ENCODE measurements around the gene PDE3B. TPM values are rescaled to one million over a fixed set of nuclear protein-coding genes. Genes with fewer than 3 reads are reported as not detected.
"Not testable (repeated sequence)": the region's sequence is repeated elsewhere in the genome, so short reads cannot be mapped to it uniquely, and the experiment has no call there.

Gene PDE3B
- total and polyA plus RNA-seq, 2 experiments from 2014 or later, result 6.4 to 16.9 TPM

- H3K36me3 ChIP-seq, result peaks cover 12% of the 10 kb centered on the region
- no peaks in the 10 kb centered on the region for H3K4me1 ChIP-seq (ENCODE audit: low read depth)
- DNase-seq (ENCODE audit: low read depth in 1 of 2, low spot score in 1 of 2), result no peak
- no peak for TF ChIP-seq CTCF (IDR thresholded peaks at IDR 0.05; ENCODE audit: low read depth, low read length)
- no peaks in the 10 kb centered on the region for H3K9me3 ChIP-seq (ENCODE audit: low read depth)
- no peak overlapping the region for H3K27ac ChIP-seq
- H3K27me3 ChIP-seq, result no peaks in the 10 kb centered on the region
- H3K4me3 ChIP-seq, result no peak overlapping the region
These were observed 230.0 kb downstream of the PDE3B start for GRCh38 chr11:14873632-14874031.

- H3K27ac ChIP-seq, result no peak overlapping the region
- no peak for TF ChIP-seq CTCF (IDR thresholded peaks at IDR 0.05; ENCODE audit: low read depth, low read length)
- no peak for DNase-seq (ENCODE audit: low read depth in 1 of 2, low spot score in 1 of 2)
- no peaks in the 10 kb centered on the region for H3K27me3 ChIP-seq
- peaks cover 17% of the 10 kb centered on the region for H3K36me3 ChIP-seq
- H3K4me3 ChIP-seq, result no peak overlapping the region
- H3K4me1 ChIP-seq (ENCODE audit: low read depth), result no peaks in the 10 kb centered on the region
- H3K9me3 ChIP-seq (ENCODE audit: low read depth), result no peaks in the 10 kb centered on the region
These were observed 231.6 kb downstream of the PDE3B start for GRCh38 chr11:14875163-14875562.

GRCh38 chr11:14881576-14882193, 238.1 kb downstream of the PDE3B start:
- Histone ChIP-seq H3K4me1 (ENCODE audit: low read depth) (peaks cover 9% of the 10 kb centered on the region), H3K27ac (no peak overlapping the region), H3K27me3 (no peaks in the 10 kb centered on the region), H3K9me3 (ENCODE audit: low read depth) (no peaks in the 10 kb centered on the region), H3K36me3 (peaks cover 17% of the 10 kb centered on the region), H3K4me3 (no peak overlapping the region)
- no peak for DNase-seq (ENCODE audit: low read depth in 1 of 2, low spot score in 1 of 2)
- TF ChIP-seq CTCF (IDR thresholded peaks at IDR 0.05; ENCODE audit: low read depth, low read length), result no peak

- Histone ChIP-seq H3K4me1 (ENCODE audit: low read depth) (peaks cover 10% of the 10 kb centered on the region), H3K36me3 (peaks cover 16% of the 10 kb centered on the region), H3K27me3 (no peaks in the 10 kb centered on the region), H3K4me3 (no peak overlapping the region), H3K9me3 (ENCODE audit: low read depth) (no peaks in the 10 kb centered on the region), H3K27ac (no peak overlapping the region)
- TF ChIP-seq CTCF (IDR thresholded peaks at IDR 0.05; ENCODE audit: low read depth, low read length), result no peak
- no peak for DNase-seq (ENCODE audit: low read depth in 1 of 2, low spot score in 1 of 2)
These were observed 238.6 kb downstream of the PDE3B start for GRCh38 chr11:14882196-14882595.

- not testable (repeated sequence) for DNase-seq (ENCODE audit: low read depth in 1 of 2, low spot score in 1 of 2); H3K4me3 ChIP-seq; H3K4me1 ChIP-seq (ENCODE audit: low read depth); H3K36me3 ChIP-seq; H3K9me3 ChIP-seq (ENCODE audit: low read depth); H3K27ac ChIP-seq; H3K27me3 ChIP-seq
These were observed 240.1 kb downstream of the PDE3B start for GRCh38 chr11:14883683-14884082.

- no peak overlapping the region for H3K4me3 ChIP-seq
- no peak for DNase-seq (ENCODE audit: low read depth in 1 of 2, low spot score in 1 of 2)
- TF ChIP-seq CTCF (IDR thresholded peaks at IDR 0.05; ENCODE audit: low read depth, low read length), result no peak
- H3K9me3 ChIP-seq (ENCODE audit: low read depth), result no peaks in the 10 kb centered on the region
- H3K27me3 ChIP-seq, result no peaks in the 10 kb centered on the region
- H3K36me3 ChIP-seq, result no peaks in the 10 kb centered on the region
- peaks cover 10% of the 10 kb centered on the region for H3K4me1 ChIP-seq (ENCODE audit: low read depth)
- no peak overlapping the region for H3K27ac ChIP-seq
These were observed 241.2 kb downstream of the PDE3B start for GRCh38 chr11:14884667-14885273.
